GM08714 (cell line): ENCODE data around the gene HSPA8.

Experiments used
- H3K4me3 ChIP-seq: fragments of 200-500 bp; sonication (Bioruptor generic); 2 replicates; pipeline ENCODE4 v1.5.1; 2014; ENCODE audit warnings: mild to moderate bottlenecking, low read length, inconsistent platforms
- ZNF274 ChIP-seq: IDR thresholded peaks from 2 replicates; pipeline ENCODE4 v1.6.1; 2012; ENCODE audit warnings: mild to moderate bottlenecking, low read depth, low read length

Gene HSPA8

DNA sequence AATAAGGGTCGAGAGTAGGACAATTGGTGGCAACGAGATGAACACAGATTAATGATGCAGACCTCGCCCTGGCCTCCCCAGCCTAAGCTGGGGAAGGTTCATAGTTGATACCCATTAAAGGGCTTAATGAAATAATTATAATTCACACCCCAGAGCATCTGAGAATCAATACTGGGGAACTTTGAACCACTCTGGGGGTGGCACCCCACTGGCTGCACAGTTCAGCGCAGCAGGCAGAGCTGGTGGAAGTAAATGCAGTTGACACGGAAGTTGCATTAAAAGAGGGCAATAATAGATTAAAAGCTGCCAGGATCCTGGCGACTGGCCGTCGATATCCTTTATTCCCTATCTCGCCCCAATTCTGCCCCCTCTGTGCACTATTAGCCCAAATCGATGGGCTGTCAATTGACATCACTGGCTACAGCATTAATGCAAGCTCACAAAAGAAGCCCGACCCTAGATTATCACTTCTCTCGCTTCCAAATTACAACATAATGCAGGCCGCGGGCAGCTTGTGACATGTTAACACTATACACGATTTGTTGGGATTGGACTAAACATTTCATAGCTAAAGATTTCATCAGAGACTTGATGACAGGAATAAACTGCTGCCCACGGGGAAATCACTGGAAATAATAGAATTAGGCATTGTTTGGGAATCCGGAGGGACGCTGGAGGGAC is 14.5 kb downstream of the HSPA8 start:
- no peak for TF ChIP-seq ZNF274

GRCh38 chr11:123046473-123047259 is 15.3 kb downstream of the HSPA8 start:
- TF ChIP-seq ZNF274: no peak
- no peak overlapping the region for H3K4me3 ChIP-seq

More for the DNA sequence above, 14.5 kb downstream of the HSPA8 start:
- no peak overlapping the region for H3K4me3 ChIP-seq

- TF ChIP-seq ZNF274: no peak
- no peak overlapping the region for H3K4me3 ChIP-seq
These were observed 16.8 kb downstream of the HSPA8 start for GRCh38 chr11:123045101-123045500.

DNA sequence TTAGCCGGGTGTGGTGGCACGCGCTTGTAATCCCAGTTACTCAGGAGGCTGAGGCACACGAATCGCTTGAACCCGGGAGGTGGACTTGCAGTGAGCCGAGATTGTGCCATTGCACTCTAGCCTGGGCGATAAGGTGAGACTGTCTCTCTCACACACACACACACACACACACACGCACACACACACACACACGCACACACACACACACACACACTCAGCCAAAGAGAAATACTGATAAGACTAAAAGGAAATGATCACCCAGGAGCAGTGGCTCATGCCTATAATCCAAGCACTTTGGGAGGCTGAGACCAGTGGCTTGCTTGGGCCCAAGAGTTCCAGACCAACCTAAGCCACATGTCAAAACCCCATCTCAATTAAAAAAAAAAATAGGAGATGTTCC is 20.8 kb downstream of the HSPA8 start:
- no peak for TF ChIP-seq ZNF274
- H3K4me3 ChIP-seq: no peak overlapping the region

DNA sequence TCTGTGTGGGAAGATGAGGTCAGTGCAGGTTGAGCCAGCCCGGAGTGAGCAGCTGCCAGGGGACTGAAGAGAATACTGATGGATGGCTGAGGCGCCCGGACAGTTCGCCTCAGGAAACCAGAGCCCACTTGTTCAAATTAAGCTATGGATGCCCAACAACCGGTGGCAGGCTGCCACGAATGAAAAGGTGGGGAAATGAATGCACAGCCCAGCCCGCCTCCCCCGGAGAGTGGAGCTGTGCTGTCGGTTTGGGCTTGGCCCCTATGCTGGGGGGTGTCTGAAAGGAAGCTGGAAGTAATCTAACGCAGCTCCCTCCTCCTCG is 21.9 kb downstream of the HSPA8 start:
- no peak for TF ChIP-seq ZNF274
- no peak overlapping the region for H3K4me3 ChIP-seq

DNA sequence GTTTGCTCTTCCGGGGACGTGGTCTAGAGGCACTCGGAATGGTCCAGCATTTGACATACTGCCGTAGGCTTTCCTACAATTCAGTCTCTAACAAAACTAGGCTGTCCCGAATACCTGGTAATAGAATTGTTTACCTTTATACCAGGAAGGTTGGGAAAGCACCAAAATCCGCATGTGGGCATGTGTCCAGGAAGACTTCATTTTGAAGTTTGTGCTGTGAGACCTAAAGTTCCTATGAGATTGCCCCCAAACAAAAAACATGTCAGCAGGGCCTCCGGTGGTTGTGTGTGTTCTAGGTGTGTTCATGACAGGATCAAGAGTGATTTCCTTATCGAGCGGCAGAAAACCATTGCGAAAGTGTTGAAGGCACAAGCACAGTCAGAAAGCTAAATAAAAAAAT is 26.1 kb downstream of the HSPA8 start:
- TF ChIP-seq ZNF274: no peak
- H3K4me3 ChIP-seq: no peak overlapping the region

DNA sequence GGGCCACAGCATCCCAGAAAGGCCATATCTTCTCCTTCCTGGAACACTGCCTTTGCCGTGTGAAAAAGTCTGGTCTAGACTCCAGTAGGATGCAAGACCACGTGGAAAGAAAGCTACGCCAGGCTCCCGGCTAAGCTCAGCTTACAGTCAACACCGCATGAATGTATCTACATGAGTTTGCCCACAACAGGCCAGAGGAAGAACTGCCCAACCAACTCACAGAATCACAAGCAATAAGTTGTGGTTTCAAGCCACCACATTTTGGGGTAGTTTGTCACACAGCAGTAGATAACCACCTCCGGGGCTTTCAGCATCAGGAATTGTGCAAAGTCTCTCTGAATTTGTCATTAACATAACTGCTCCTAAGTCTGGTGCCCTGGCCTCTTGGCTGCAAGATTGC is 27.3 kb downstream of the HSPA8 start:
- TF ChIP-seq ZNF274: no peak

DNA sequence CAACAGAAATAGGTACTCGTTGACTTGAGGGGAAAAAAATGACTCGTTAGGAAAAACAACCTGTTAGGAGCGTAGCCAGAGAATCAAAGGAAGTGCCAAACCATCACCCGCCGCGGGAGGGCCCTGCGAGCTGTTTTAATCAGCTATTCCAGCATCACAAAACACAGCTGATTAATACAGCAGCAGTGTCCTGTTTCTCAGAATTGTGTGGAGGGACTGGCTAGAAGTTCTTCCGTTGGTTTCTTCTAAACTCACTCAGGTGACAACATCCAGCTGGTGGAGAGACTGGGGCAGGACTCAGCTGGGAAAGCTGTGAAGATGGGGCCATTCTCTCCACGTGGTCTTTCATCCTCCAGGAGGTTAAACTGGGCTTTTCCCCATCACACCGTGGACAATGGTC is 28.0 kb downstream of the HSPA8 start:
- TF ChIP-seq ZNF274: no peak
- H3K4me3 ChIP-seq: no peak overlapping the region

More for the DNA sequence above, 27.3 kb downstream of the HSPA8 start:
- no peak overlapping the region for H3K4me3 ChIP-seq

DNA sequence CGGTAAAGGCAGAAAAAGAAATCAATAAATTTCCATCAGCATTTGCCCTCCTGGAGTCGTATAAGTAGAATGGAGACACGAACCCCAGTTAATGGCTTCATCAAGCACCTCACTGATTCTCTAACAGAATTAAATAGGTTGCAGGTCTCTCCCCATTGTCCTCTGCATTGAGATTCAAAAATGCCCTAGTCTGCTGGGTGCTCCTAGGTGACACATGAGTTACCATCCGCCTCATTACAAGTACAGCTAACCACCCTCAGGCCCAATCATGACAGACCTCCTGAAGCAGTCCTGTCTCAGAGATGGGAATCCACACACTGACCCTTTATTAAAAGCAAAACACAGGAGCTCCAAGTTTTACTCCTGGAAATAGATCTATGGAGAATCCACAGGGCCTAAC is 31.4 kb downstream of the HSPA8 start:
- H3K4me3 ChIP-seq: no peak overlapping the region
- no peak for TF ChIP-seq ZNF274

- no peak overlapping the region for H3K4me3 ChIP-seq
- no peak for TF ChIP-seq ZNF274
These were observed 41.0 kb downstream of the HSPA8 start for GRCh38 chr11:123020968-123021367.

DNA sequence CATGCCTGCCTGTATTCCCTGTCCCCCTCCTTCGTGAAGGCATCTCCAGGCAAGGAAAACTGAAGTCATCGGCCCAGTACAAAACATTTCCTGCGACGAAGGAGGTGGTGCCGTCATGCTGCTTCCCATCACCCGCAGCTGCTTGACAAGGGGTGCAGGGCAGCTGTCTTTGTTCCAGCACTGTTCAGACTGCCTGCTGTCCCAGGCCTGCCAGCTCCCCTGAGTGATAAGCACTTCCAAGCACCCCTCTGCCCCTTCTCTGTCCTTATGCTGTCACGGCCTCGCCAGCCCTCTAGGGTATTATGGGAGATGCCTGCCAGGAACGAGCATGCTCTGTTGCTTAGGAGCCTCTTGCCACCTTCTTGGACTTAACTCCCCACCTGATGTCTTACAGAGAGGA is 43.2 kb downstream of the HSPA8 start:
- no peak for TF ChIP-seq ZNF274
- H3K4me3 ChIP-seq: no peak overlapping the region

- no peak overlapping the region for H3K4me3 ChIP-seq
- TF ChIP-seq ZNF274: no peak
These were observed 50.4 kb downstream of the HSPA8 start for GRCh38 chr11:123011510-123011909.
